ENCODE data around the gene LRIG3.

LRIG3 gene

GRCh38 chr12:58922849-58923248, 2.5 kb upstream of the LRIG3 start:
- TF ChIP-seq CTCF (IDR thresholded peaks at IDR 0.05; ENCODE audit: low read depth, low read length): no peak
- Histone ChIP-seq H3K9me3 (ENCODE audit: severe bottlenecking) (no peaks in the 10 kb centered on the region), H3K27me3 (ENCODE audit: insufficient read depth, low read depth, severe bottlenecking) (no peaks in the 10 kb centered on the region), H3K4me3 (ENCODE audit: low read depth, low read length) (no peak overlapping the region), H3K36me3 (no peaks in the 10 kb centered on the region), H3K27ac (no peak overlapping the region)
- no peak for DNase-seq

- no peak overlapping the region; the same call in none of the 2 replicates for H3K27ac ChIP-seq
- no peaks in the 10 kb centered on the region for H3K9me3 ChIP-seq (ENCODE audit: severe bottlenecking)
- H3K27me3 ChIP-seq (ENCODE audit: insufficient read depth, low read depth, severe bottlenecking): no peaks in the 10 kb centered on the region
- no peak for DNase-seq
- no peaks in the 10 kb centered on the region for H3K36me3 ChIP-seq
- TF ChIP-seq CTCF (IDR thresholded peaks at IDR 0.05; ENCODE audit: low read depth, low read length): no peak
- H3K4me3 ChIP-seq (ENCODE audit: low read depth, low read length): peak overlapping the region; percentile 82
Measured at GRCh38 chr12:58920961-58921861, 907 bp upstream of the LRIG3 start.

GRCh38 chr12:58919231-58920101, 838 bp downstream of the LRIG3 start:
- peak overlapping the region; percentile 82 for H3K4me3 ChIP-seq (ENCODE audit: low read depth, low read length)
- no peak for TF ChIP-seq CTCF (IDR thresholded peaks at IDR 0.05; ENCODE audit: low read depth, low read length)
- H3K9me3 ChIP-seq (ENCODE audit: severe bottlenecking): no peaks in the 10 kb centered on the region
- DNase-seq: peak; percentile 14
- no peaks in the 10 kb centered on the region for H3K27me3 ChIP-seq (ENCODE audit: insufficient read depth, low read depth, severe bottlenecking)
- H3K36me3 ChIP-seq: no peaks in the 10 kb centered on the region
- peak overlapping the region; percentile 61 for H3K27ac ChIP-seq

- no peak overlapping the region for H3K4me3 ChIP-seq (ENCODE audit: low read depth, low read length)
- H3K36me3 ChIP-seq: 0 out of 2 replicates have a peak, but pooled peaks cover 2% of the 10 kb centered on the region
- H3K27me3 ChIP-seq (ENCODE audit: insufficient read depth, low read depth, severe bottlenecking): no peaks in the 10 kb centered on the region
- no peak for DNase-seq
- no peak overlapping the region for H3K27ac ChIP-seq
- no peaks in the 10 kb centered on the region for H3K9me3 ChIP-seq (ENCODE audit: severe bottlenecking)
- TF ChIP-seq CTCF (IDR thresholded peaks at IDR 0.05; ENCODE audit: low read depth, low read length): no peak
Measured at GRCh38 chr12:58918469-58918844, 1.8 kb downstream of the LRIG3 start.

GRCh38 chr12:58917699-58918468, 2.4 kb downstream of the LRIG3 start:
- Histone ChIP-seq H3K27me3 (ENCODE audit: insufficient read depth, low read depth, severe bottlenecking) (no peaks in the 10 kb centered on the region), H3K27ac (no peak overlapping the region), H3K4me3 (ENCODE audit: low read depth, low read length) (no peak overlapping the region), H3K36me3 (0 out of 2 replicates have a peak, but pooled peaks cover 3% of the 10 kb centered on the region), H3K9me3 (ENCODE audit: severe bottlenecking) (no peaks in the 10 kb centered on the region)
- DNase-seq: no peak
- no peak for TF ChIP-seq CTCF (IDR thresholded peaks at IDR 0.05; ENCODE audit: low read depth, low read length)
